Measurements from ENCODE around the gene PHACTR1.
"Not testable (repeated sequence)": the region's sequence is repeated elsewhere in the genome, so short reads cannot be mapped to it uniquely, and the experiment has no call there.

The PHACTR1 gene

GRCh38 chr6:13101985-13102384, 385.4 kb downstream of the PHACTR1 start:
- DNase-seq (ENCODE audit: low read depth, low spot score), result no peak

GRCh38 chr6:13103169-13103568, 386.6 kb downstream of the PHACTR1 start:
- no peak for DNase-seq (ENCODE audit: low read depth, low spot score)

- DNase-seq (ENCODE audit: low read depth, low spot score), result no peak
These were observed 388.6 kb downstream of the PHACTR1 start for GRCh38 chr6:13105139-13105538.

GRCh38 chr6:13112921-13113320, 396.4 kb downstream of the PHACTR1 start:
- DNase-seq (ENCODE audit: low read depth, low spot score), result no peak

- DNase-seq (ENCODE audit: low read depth, low spot score), result no peak
These were observed 396.8 kb downstream of the PHACTR1 start for GRCh38 chr6:13113376-13113775.

GRCh38 chr6:13113981-13114593, 397.5 kb downstream of the PHACTR1 start:
- no peak for DNase-seq (ENCODE audit: low read depth, low spot score)

GRCh38 chr6:13116155-13116554, 399.6 kb downstream of the PHACTR1 start:
- no peak for DNase-seq (ENCODE audit: low read depth, low spot score)

- DNase-seq (ENCODE audit: low read depth, low spot score), result no peak
These were observed 401.0 kb downstream of the PHACTR1 start for GRCh38 chr6:13117570-13117969.

- DNase-seq (ENCODE audit: low read depth, low spot score), result no peak
These were observed 403.0 kb downstream of the PHACTR1 start for GRCh38 chr6:13119549-13119948.

- DNase-seq (ENCODE audit: low read depth, low spot score), result no peak
These were observed 404.2 kb downstream of the PHACTR1 start for GRCh38 chr6:13120483-13121482.

- no peak for DNase-seq (ENCODE audit: low read depth, low spot score)
These were observed 407.6 kb downstream of the PHACTR1 start for GRCh38 chr6:13124131-13124530.

GRCh38 chr6:13125841-13126240, 409.3 kb downstream of the PHACTR1 start:
- DNase-seq (ENCODE audit: low read depth, low spot score), result no peak

- DNase-seq (ENCODE audit: low read depth, low spot score), result no peak
These were observed 415.5 kb downstream of the PHACTR1 start for GRCh38 chr6:13131935-13132661.

- DNase-seq (ENCODE audit: low read depth, low spot score), result not testable (repeated sequence)
These were observed 417.3 kb downstream of the PHACTR1 start for GRCh38 chr6:13133894-13134293.

- no peak for DNase-seq (ENCODE audit: low read depth, low spot score)
These were observed 418.6 kb downstream of the PHACTR1 start for GRCh38 chr6:13135152-13135551.

GRCh38 chr6:13139119-13139518, 422.6 kb downstream of the PHACTR1 start:
- no peak for DNase-seq (ENCODE audit: low read depth, low spot score)

- no peak for DNase-seq (ENCODE audit: low read depth, low spot score)
These were observed 424.4 kb downstream of the PHACTR1 start for GRCh38 chr6:13140980-13141379.

- DNase-seq (ENCODE audit: low read depth, low spot score), result no peak
These were observed 424.8 kb downstream of the PHACTR1 start for GRCh38 chr6:13141387-13141786.

GRCh38 chr6:13142611-13143010, 426.0 kb downstream of the PHACTR1 start:
- no peak for DNase-seq (ENCODE audit: low read depth, low spot score)

- no peak for DNase-seq (ENCODE audit: low read depth, low spot score)
These were observed 429.9 kb downstream of the PHACTR1 start for GRCh38 chr6:13146442-13146841.

GRCh38 chr6:13147376-13147775, 430.8 kb downstream of the PHACTR1 start:
- DNase-seq (ENCODE audit: low read depth, low spot score), result no peak

- DNase-seq (ENCODE audit: low read depth, low spot score), result no peak
These were observed 431.2 kb downstream of the PHACTR1 start for GRCh38 chr6:13147782-13148181.
